ENCODE results near the gene LRP1-AS. TPM values are rescaled to one million over a fixed set of nuclear protein-coding genes. Genes with fewer than 3 reads are reported as not detected.

LRP1-AS gene
- total and polyA plus RNA-seq, 3 donors from 2014 or later: not detected

- Histone ChIP-seq H3K9me3 (no peaks in the 10 kb centered on the region), H3K4me1 (no peaks in the 10 kb centered on the region), H3K4me3 (no peak overlapping the region), H3K27ac (no peak overlapping the region), H3K36me3 (ENCODE audit: low read depth, missing control alignments) (peaks cover 8% of the 10 kb centered on the region), H3K27me3 (no peaks in the 10 kb centered on the region)
- intact Hi-C loops (cut with DNase I; ENCODE audit: low total_unique reads): no loop called here
- no peak for TF ChIP-seq CTCF (IDR thresholded peaks at IDR 0.05)
- TF ChIP-seq POLR2A (IDR thresholded peaks at IDR 0.05): no peak
- DNase-seq: no peak
- 86 to 90% methylated on average over 9 to 19 of the region's 19 CpGs for WGBS, 2 donors
Observed at GRCh38 chr12:57195186-57195585, 47.8 kb upstream of the LRP1-AS start.

GRCh38 chr12:57194253-57194652 lies 46.8 kb upstream of the LRP1-AS start:
- WGBS, 2 donors: 96% methylated on average over 18 of the region's 18 CpGs; no CpG with 5 or more reads in 1 of the 2 donors
- no peak for DNase-seq
- H3K9me3 ChIP-seq: no peaks in the 10 kb centered on the region
- H3K27ac ChIP-seq: no peak overlapping the region
- no peaks in the 10 kb centered on the region for H3K27me3 ChIP-seq
- peaks cover 6% of the 10 kb centered on the region for H3K36me3 ChIP-seq (ENCODE audit: low read depth, missing control alignments)
- TF ChIP-seq CTCF (IDR thresholded peaks at IDR 0.05) (no peak), POLR2A (IDR thresholded peaks at IDR 0.05) (no peak)
- no peaks in the 10 kb centered on the region for H3K4me1 ChIP-seq
- intact Hi-C loops (cut with DNase I; ENCODE audit: low total_unique reads): no loop called here
- no peak overlapping the region for H3K4me3 ChIP-seq

- intact Hi-C loops (cut with DNase I; ENCODE audit: low total_unique reads): no loop called here
- 88 to 95% methylated on average over 5 to 19 of the region's 19 CpGs for WGBS, 2 donors
- DNase-seq: no peak
- TF ChIP-seq POLR2A (IDR thresholded peaks at IDR 0.05) (no peak), CTCF (IDR thresholded peaks at IDR 0.05) (no peak)
- Histone ChIP-seq H3K36me3 (ENCODE audit: low read depth, missing control alignments) (peaks cover 4% of the 10 kb centered on the region), H3K27ac (no peak overlapping the region), H3K4me3 (no peak overlapping the region), H3K27me3 (no peaks in the 10 kb centered on the region), H3K9me3 (no peaks in the 10 kb centered on the region), H3K4me1 (no peaks in the 10 kb centered on the region)
Observed at GRCh38 chr12:57193706-57194245, 46.4 kb upstream of the LRP1-AS start.

- DNase-seq: no peak
- Histone ChIP-seq H3K27me3 (no peaks in the 10 kb centered on the region), H3K4me1 (peaks cover 1% of the 10 kb centered on the region), H3K36me3 (ENCODE audit: low read depth, missing control alignments) (peaks cover 4% of the 10 kb centered on the region), H3K4me3 (no peak overlapping the region), H3K27ac (no peak overlapping the region), H3K9me3 (no peaks in the 10 kb centered on the region)
- intact Hi-C loops (cut with DNase I; ENCODE audit: low total_unique reads): no loop called here
- TF ChIP-seq POLR2A (IDR thresholded peaks at IDR 0.05) (no peak), CTCF (IDR thresholded peaks at IDR 0.05) (no peak)
- WGBS, 2 donors: 68 to 73% methylated on average over 8 to 16 of the region's 16 CpGs
Observed at GRCh38 chr12:57192920-57193319, 45.5 kb upstream of the LRP1-AS start.

- DNase-seq: no peak
- intact Hi-C loops (cut with DNase I; ENCODE audit: low total_unique reads): no loop called here
- WGBS, 2 donors: 78 to 81% methylated on average over 4 to 11 of the region's 11 CpGs
- Histone ChIP-seq H3K36me3 (ENCODE audit: low read depth, missing control alignments) (peaks cover 4% of the 10 kb centered on the region), H3K27ac (no peak overlapping the region), H3K27me3 (no peaks in the 10 kb centered on the region), H3K9me3 (no peaks in the 10 kb centered on the region), H3K4me3 (no peak overlapping the region), H3K4me1 (peaks cover 7% of the 10 kb centered on the region)
- TF ChIP-seq POLR2A (IDR thresholded peaks at IDR 0.05): no peak
- TF ChIP-seq CTCF (IDR thresholded peaks at IDR 0.05): no peak
Observed at GRCh38 chr12:57191410-57191809, 44.0 kb upstream of the LRP1-AS start.
